Measurements from ENCODE around the gene MTCL1. TPM values are rescaled to one million over a fixed set of nuclear protein-coding genes. Genes with fewer than 3 reads are reported as not detected.

The MTCL1 gene
- total RNA-seq, 2 experiments from 2014 or later = 0.14 to 0.43 TPM

- no peak overlapping the region for H3K4me3 Mint-ChIP-seq
- peaks cover 4% of the 10 kb centered on the region for H3K36me3 Mint-ChIP-seq
- no peak overlapping the region for H3K27ac Mint-ChIP-seq
- no peak for DNase-seq
- H3K27me3 Mint-ChIP-seq = no peaks in the 10 kb centered on the region
- H3K4me1 Mint-ChIP-seq = peaks cover 3% of the 10 kb centered on the region
- peaks cover 7% of the 10 kb centered on the region for H3K9me3 Mint-ChIP-seq
Measured at GRCh38 chr18:8675057-8675456, 30.3 kb upstream of the MTCL1 start.

- H3K27ac Mint-ChIP-seq = no peak overlapping the region
- H3K4me3 Mint-ChIP-seq = no peak overlapping the region
Measured at GRCh38 chr18:8681196-8681595, 24.2 kb upstream of the MTCL1 start.

GRCh38 chr18:8684577-8684976 is 20.8 kb upstream of the MTCL1 start:
- Mint-ChIP-seq H3K9me3 (no peaks in the 10 kb centered on the region), H3K27me3 (no peaks in the 10 kb centered on the region), H3K4me1 (no peaks in the 10 kb centered on the region), H3K27ac (no peak overlapping the region), H3K36me3 (no peaks in the 10 kb centered on the region), H3K4me3 (no peak overlapping the region)
- no peak for DNase-seq

More at GRCh38 chr18:8681196-8681595, 24.2 kb upstream of the MTCL1 start:
- Mint-ChIP-seq H3K4me1 (no peaks in the 10 kb centered on the region), H3K36me3 (no peaks in the 10 kb centered on the region), H3K27me3 (no peaks in the 10 kb centered on the region), H3K9me3 (no peaks in the 10 kb centered on the region)
- DNase-seq = no peak

GRCh38 chr18:8685141-8685913 is 20.0 kb upstream of the MTCL1 start:
- Mint-ChIP-seq H3K4me1 (no peaks in the 10 kb centered on the region), H3K4me3 (no peak overlapping the region), H3K27me3 (no peaks in the 10 kb centered on the region), H3K27ac (no peak overlapping the region), H3K36me3 (no peaks in the 10 kb centered on the region), H3K9me3 (no peaks in the 10 kb centered on the region)
- DNase-seq = no peak

GRCh38 chr18:8685914-8686216 is 19.5 kb upstream of the MTCL1 start:
- no peak for DNase-seq
- Mint-ChIP-seq H3K36me3 (no peaks in the 10 kb centered on the region), H3K9me3 (no peaks in the 10 kb centered on the region), H3K27ac (no peak overlapping the region), H3K4me1 (no peaks in the 10 kb centered on the region), H3K4me3 (no peak overlapping the region), H3K27me3 (no peaks in the 10 kb centered on the region)

- no peak overlapping the region for H3K4me3 Mint-ChIP-seq
- no peaks in the 10 kb centered on the region for H3K4me1 Mint-ChIP-seq
- H3K27ac Mint-ChIP-seq = no peak overlapping the region
- no peak for DNase-seq
- H3K27me3 Mint-ChIP-seq = no peaks in the 10 kb centered on the region
- H3K36me3 Mint-ChIP-seq = no peaks in the 10 kb centered on the region
- H3K9me3 Mint-ChIP-seq = no peaks in the 10 kb centered on the region
Measured at GRCh38 chr18:8686611-8687010, 18.7 kb upstream of the MTCL1 start.

- DNase-seq = no peak
- Mint-ChIP-seq H3K36me3 (no peaks in the 10 kb centered on the region), H3K4me3 (no peak overlapping the region), H3K9me3 (no peaks in the 10 kb centered on the region), H3K4me1 (no peaks in the 10 kb centered on the region), H3K27me3 (no peaks in the 10 kb centered on the region), H3K27ac (no peak overlapping the region)
Measured at GRCh38 chr18:8688216-8688800, 17.0 kb upstream of the MTCL1 start.

- Mint-ChIP-seq H3K9me3 (no peaks in the 10 kb centered on the region), H3K4me3 (no peak overlapping the region), H3K27ac (no peak overlapping the region), H3K4me1 (no peaks in the 10 kb centered on the region), H3K27me3 (no peaks in the 10 kb centered on the region), H3K36me3 (no peaks in the 10 kb centered on the region)
- DNase-seq = no peak
Measured at GRCh38 chr18:8688816-8689215, 16.5 kb upstream of the MTCL1 start.

- no peaks in the 10 kb centered on the region for H3K36me3 Mint-ChIP-seq
Measured at GRCh38 chr18:8689517-8689916, 15.8 kb upstream of the MTCL1 start.

GRCh38 chr18:8694891-8695290 is 10.5 kb upstream of the MTCL1 start:
- no peaks in the 10 kb centered on the region for H3K36me3 Mint-ChIP-seq
- no peaks in the 10 kb centered on the region for H3K9me3 Mint-ChIP-seq
- peaks cover 5% of the 10 kb centered on the region for H3K27me3 Mint-ChIP-seq
- H3K4me3 Mint-ChIP-seq = no peak overlapping the region
- no peak for DNase-seq
- no peaks in the 10 kb centered on the region for H3K4me1 Mint-ChIP-seq
- H3K27ac Mint-ChIP-seq = no peak overlapping the region

More at GRCh38 chr18:8689517-8689916, 15.8 kb upstream of the MTCL1 start:
- Mint-ChIP-seq H3K27me3 (no peaks in the 10 kb centered on the region), H3K27ac (no peak overlapping the region), H3K4me1 (no peaks in the 10 kb centered on the region), H3K4me3 (no peak overlapping the region), H3K9me3 (no peaks in the 10 kb centered on the region)
- DNase-seq = no peak

- DNase-seq = no peak
- H3K36me3 Mint-ChIP-seq = no peaks in the 10 kb centered on the region
- H3K27me3 Mint-ChIP-seq = peaks cover 6% of the 10 kb centered on the region
- no peak overlapping the region for H3K4me3 Mint-ChIP-seq
- no peaks in the 10 kb centered on the region for H3K9me3 Mint-ChIP-seq
- no peak overlapping the region for H3K27ac Mint-ChIP-seq
- H3K4me1 Mint-ChIP-seq = no peaks in the 10 kb centered on the region
Measured at GRCh38 chr18:8695932-8696517, 9.3 kb upstream of the MTCL1 start.

GRCh38 chr18:8696749-8697211 is 8.6 kb upstream of the MTCL1 start:
- peak; percentile 63 for DNase-seq
- H3K36me3 Mint-ChIP-seq = no peaks in the 10 kb centered on the region
- H3K9me3 Mint-ChIP-seq = no peaks in the 10 kb centered on the region
- no peak overlapping the region for H3K27ac Mint-ChIP-seq
- no peaks in the 10 kb centered on the region for H3K4me1 Mint-ChIP-seq
- peaks cover 11% of the 10 kb centered on the region for H3K27me3 Mint-ChIP-seq
- H3K4me3 Mint-ChIP-seq = no peak overlapping the region

- DNase-seq = no peak
- Mint-ChIP-seq H3K4me1 (peaks cover 3% of the 10 kb centered on the region), H3K27me3 (peaks cover 34% of the 10 kb centered on the region), H3K9me3 (no peaks in the 10 kb centered on the region), H3K36me3 (no peaks in the 10 kb centered on the region), H3K27ac (no peak overlapping the region), H3K4me3 (no peak overlapping the region)
Measured at GRCh38 chr18:8699126-8699525, 6.2 kb upstream of the MTCL1 start.

GRCh38 chr18:8699948-8700347 is 5.4 kb upstream of the MTCL1 start:
- no peak for DNase-seq
- peaks cover 41% of the 10 kb centered on the region for H3K27me3 Mint-ChIP-seq
- H3K9me3 Mint-ChIP-seq = no peaks in the 10 kb centered on the region
- H3K36me3 Mint-ChIP-seq = no peaks in the 10 kb centered on the region
- peaks cover 9% of the 10 kb centered on the region for H3K4me1 Mint-ChIP-seq
- no peak overlapping the region for H3K27ac Mint-ChIP-seq
- no peak overlapping the region for H3K4me3 Mint-ChIP-seq

GRCh38 chr18:8701546-8702118 is 3.7 kb upstream of the MTCL1 start:
- Mint-ChIP-seq H3K27ac (no peak overlapping the region), H3K4me1 (peaks cover 9% of the 10 kb centered on the region), H3K9me3 (no peaks in the 10 kb centered on the region), H3K27me3 (peaks cover 42% of the 10 kb centered on the region), H3K36me3 (no peaks in the 10 kb centered on the region), H3K4me3 (no peak overlapping the region)
- no peak for DNase-seq

Measured in activated naive CD8-positive, alpha-beta T cell treated with anti-CD3 and anti-CD28 coated beads for 36 hours (primary cell).